PFSK-1 (cell line): Measurements from ENCODE around the gene ANKRD34B.

ENCODE experiments used
- FOXP2 ChIP-seq: optimal IDR thresholded peaks from 2 replicates; pipeline ENCODE3; 2011; ENCODE audit warnings: borderline replicate concordance, control low read depth, inconsistent platforms; ENCODE audit not compliant: insufficient read depth; ENCODE audit errors: extremely low read length, extremely low read depth
- POLR2AphosphoS5 ChIP-seq: IDR thresholded peaks from 2 replicates; pipeline ENCODE4 v1.6.1; 2012; ENCODE audit warnings: low read depth, mild to moderate bottlenecking, control low read depth, low read length, moderate library complexity
- REST ChIP-seq, 2 experiments: IDR thresholded peaks; 2 replicates each; pipeline versions ENCODE4 v1.6.1 to v1.8.0; 2011 to 2012; ENCODE audit warnings: low read depth in 2 of 2, low read length in 2 of 2, control low read depth in 1 of 2, inconsistent platforms in 1 of 2, mild to moderate bottlenecking in 1 of 2, moderate library complexity in 1 of 2; ENCODE audit not compliant: insufficient read depth in 1 of 2
- SIN3A ChIP-seq: IDR thresholded peaks from 2 replicates; pipeline ENCODE4 v1.6.1; 2012; ENCODE audit warnings: mild to moderate bottlenecking, low read length, moderate library complexity, borderline replicate concordance; ENCODE audit not compliant: insufficient read depth
- TAF1 ChIP-seq: IDR thresholded peaks from 2 replicates; pipeline ENCODE4 v1.6.1; 2012; ENCODE audit warnings: low read length, control low read depth, borderline replicate concordance; ENCODE audit not compliant: insufficient read depth

The ANKRD34B gene

DNA sequence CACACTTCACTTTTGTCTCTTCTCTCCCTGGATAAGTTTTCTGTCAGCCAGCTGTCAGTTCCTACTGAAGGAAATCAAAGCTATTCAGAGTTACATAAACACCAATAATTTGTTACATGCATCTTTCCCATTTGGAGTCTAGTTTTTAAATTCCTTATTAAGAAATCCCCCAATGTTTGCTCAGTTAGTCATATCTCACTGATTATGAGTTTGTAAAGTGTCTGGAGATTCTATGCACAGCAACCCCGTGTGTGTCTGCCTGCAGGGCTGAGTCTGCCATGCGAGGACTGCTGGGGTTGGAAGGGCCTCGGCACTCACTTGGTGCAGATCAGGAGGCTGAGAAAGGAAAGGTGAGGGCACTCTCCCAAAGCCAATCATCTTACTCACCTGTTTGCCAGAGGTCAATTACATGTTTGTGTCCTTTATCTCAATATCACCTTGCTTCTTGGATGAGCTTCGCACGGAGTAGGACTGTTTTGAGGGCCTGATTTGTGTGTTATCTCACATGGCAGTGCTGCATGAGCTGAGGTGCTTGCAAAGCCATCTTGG lies 3.3 kb downstream of the ANKRD34B start:
- TF ChIP-seq REST (IDR thresholded peaks at IDR 0.05; ENCODE audit: insufficient read depth in 1 of 2, low read depth in 2 of 2, low read length in 2 of 2) (no peak), TAF1 (no peak), SIN3A (no peak), POLR2AphosphoS5 (no peak), FOXP2 (no peak)

DNA sequence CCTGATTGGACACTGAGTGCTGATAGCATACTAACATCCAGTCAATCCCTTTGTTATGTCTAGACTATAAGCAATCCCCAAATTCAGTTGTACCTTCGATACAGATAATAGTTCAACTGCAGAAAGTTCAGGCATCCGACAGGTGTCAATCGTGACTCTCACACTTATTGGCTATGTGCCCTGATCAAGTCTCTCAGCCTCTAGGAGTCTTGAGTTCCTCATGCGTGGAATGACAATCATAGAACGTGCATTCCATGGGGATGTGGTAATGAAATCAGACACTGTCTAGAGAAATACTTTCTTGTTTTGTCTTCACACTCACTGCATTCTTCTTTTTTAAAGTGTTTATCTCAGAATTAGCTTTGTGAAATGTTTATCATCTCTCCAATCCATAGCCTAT lies 4.8 kb downstream of the ANKRD34B start:
- TF ChIP-seq SIN3A (no peak), FOXP2 (no peak), REST (IDR thresholded peaks at IDR 0.05; ENCODE audit: insufficient read depth in 1 of 2, low read depth in 2 of 2, low read length in 2 of 2) (no peak), TAF1 (no peak), POLR2AphosphoS5 (no peak)

GRCh38 chr5:80559244-80559643 lies 10.8 kb downstream of the ANKRD34B start:
- no peak for TF ChIP-seq REST (IDR thresholded peaks at IDR 0.05; ENCODE audit: insufficient read depth in 1 of 2, low read depth in 2 of 2, low read length in 2 of 2)

DNA sequence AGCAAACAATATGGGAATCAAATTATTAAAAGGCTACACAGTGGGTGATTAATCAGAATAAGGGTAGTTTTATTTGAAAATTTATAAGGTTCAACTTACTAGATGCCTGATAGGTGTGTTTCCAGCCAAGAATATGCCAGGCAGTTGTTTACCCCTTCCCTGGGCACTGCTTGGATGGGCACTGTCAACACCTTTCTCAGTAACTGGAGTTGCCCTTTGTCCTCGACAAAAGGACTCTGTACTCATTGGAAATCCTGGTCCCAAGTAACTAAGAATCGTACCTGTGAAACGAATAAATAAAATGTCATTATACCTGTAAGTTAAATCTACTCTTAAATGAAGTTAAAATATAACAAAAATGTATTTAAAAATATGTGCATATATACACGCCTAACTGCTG lies 15.0 kb downstream of the ANKRD34B start:
- TF ChIP-seq POLR2AphosphoS5: no peak
- TF ChIP-seq REST (IDR thresholded peaks at IDR 0.05; ENCODE audit: insufficient read depth in 1 of 2, low read depth in 2 of 2, low read length in 2 of 2): no peak
- no peak for TF ChIP-seq FOXP2
- TF ChIP-seq SIN3A: no peak
- TF ChIP-seq TAF1: no peak

- TF ChIP-seq REST (IDR thresholded peaks at IDR 0.05; ENCODE audit: insufficient read depth in 1 of 2, low read depth in 2 of 2, low read length in 2 of 2) (no peak), SIN3A (no peak), FOXP2 (no peak), TAF1 (no peak), POLR2AphosphoS5 (no peak)
Measured at GRCh38 chr5:80554646-80555045, 15.4 kb downstream of the ANKRD34B start.
